ENCODE measurements around the gene FALEC. TPM values are rescaled to one million over a fixed set of nuclear protein-coding genes. Genes with fewer than 3 reads are reported as not detected.

FALEC gene
- total RNA-seq, 1 experiment from 2014 or later = not detected

GRCh38 chr1:150511985-150512660 lies 3.4 kb upstream of the FALEC start:
- no peak for DNase-seq (ENCODE audit: low spot score)

DNA sequence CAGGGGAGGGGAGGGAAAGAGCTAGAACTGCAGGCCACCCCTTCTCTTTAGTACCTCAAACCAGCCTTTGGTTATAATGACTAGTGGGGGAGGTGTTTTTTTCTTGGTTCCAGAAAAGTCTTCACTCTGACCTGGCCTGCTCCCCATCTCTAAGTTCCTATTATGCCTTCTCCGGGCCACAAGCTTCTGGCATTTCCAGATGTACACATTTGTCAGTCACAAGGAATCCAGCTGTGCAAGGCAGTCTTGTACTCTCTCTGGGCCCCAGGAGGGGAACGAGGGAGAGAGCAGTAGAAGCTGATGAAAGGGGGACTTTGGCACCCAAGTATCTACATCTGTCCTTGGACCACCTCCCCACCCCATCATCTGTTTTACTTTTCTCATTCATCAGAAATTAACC lies 2.7 kb upstream of the FALEC start:
- no peak for DNase-seq (ENCODE audit: low spot score)

DNA sequence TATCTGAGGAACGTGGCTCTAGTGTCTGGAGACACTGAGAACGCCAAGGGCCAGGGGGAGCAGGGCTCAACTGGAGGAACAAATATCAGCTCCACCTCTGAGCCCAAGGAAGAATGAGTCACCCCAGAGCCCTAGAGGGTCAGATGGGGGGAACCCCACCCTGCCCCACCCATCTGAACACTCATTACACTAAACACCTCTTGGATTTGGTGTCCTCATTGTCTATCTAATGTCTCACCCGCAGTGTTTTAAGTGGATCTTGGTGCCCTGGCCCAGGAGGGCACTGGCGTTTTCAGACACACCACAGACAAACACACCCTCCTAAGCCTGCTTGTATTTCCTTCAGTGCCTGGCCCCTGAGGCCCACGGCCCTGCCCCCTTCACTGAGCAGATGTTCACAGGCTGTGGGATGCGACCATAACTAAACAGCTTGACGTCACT lies 2.2 kb upstream of the FALEC start:
- no peak for DNase-seq (ENCODE audit: low spot score)

- DNase-seq (ENCODE audit: low spot score) = no peak
Measured at GRCh38 chr1:150514260-150514659, 1.3 kb upstream of the FALEC start.

- DNase-seq (ENCODE audit: low spot score) = no peak
Measured at GRCh38 chr1:150514913-150515327, 632 bp upstream of the FALEC start.

DNA sequence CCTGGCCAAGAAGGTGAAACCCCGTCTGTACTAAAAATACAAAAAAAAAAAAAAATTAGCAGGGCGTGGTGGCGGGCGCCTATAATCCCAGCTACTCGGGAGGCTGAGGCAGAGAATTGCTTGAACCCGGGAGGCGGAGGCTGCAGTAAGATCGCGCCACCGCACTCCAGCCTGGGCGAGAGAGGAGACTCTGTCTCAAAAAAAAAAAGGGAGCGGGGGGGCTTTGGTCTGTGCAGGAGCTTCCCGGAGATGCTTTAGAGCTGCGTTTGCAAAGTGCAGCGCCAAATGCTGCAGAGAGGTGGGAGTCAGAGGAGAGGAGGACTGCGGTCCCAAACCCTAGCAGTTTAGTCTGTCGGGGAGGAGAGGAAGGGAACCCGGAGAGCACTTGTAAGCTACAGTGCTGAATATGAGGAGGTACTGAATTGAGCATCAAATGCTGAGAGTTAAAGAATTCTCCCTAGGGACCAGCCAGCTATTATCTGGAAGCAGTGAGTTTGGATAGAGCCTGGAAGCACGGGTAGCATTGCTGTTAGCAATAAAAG lies 569 bp downstream of the FALEC start:
- no peak for DNase-seq (ENCODE audit: low spot score)

DNA sequence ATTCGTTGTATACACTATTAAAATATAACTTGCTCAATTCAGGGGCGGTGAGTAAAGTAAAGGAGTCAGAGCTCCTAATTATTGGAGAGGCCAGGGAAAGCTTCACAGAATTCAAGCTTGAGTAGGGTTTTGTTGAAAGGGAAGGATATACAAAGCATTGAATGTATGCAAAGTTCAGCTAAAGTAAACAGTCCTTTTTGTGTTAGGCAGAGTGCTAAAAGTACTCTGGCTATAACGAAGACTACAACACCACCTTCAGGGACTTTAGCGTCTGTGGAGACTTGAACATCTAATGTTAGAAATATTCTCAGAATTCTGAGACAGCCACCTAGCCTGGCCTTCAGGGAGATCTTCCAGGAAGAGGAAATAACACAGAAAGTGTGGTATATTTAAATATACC lies 1.1 kb downstream of the FALEC start:
- DNase-seq (ENCODE audit: low spot score) = no peak

DNA sequence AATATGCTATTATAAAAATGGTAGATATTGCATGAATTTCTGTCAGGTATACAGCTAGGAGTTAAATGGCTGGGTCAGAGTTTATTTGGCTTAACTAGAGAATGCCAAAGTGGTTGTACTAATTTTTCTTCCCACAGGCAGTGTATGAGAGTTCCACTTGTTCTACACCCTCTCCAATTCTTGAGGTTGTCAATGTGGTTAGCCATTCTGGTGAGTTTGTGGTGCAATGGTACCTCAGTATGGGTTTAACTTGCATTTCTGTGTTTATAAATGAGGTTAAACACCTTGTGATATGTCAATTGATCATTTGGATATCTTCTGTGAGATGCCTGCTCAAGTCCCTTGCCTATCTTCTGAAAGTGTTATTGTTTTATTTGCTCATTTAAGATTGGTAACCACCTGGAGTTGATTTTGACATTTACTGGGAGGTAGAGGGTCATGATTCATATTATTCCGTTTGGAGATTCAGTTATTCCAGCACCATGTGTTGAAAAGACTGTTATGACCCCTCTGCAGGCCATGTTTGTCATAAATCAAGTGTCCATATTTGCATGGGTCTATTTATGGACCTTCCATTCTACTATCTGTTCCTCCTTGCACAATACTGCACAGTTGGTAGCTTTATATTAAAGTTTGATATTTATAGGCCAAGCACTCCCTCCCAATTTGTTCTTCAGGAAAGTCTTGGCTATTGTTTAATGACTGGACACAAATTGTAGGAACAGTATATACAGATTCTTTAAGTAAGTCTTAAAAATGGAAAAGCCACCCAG lies 5.8 kb downstream of the FALEC start:
- DNase-seq (ENCODE audit: low spot score) = no peak

DNA sequence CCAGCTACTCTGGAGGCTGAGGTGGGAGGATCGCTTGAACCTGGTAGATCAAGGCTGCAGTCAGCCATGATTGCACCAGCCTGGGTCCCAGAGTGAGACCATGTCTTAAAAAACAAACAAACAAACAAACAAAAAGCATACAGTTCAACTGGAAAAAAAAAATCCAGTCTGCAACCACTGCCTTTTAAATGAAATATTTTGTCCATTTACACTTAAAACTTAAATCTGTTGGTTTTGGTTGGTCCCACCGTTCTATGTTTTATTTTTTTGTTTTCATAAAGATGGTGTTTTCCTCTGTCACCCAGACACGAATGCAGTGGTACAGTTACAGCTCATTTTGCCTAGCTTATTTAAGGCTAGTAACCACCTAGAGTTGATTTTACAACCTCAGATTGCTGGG lies 9.8 kb downstream of the FALEC start:
- no peak for DNase-seq (ENCODE audit: low spot score)

GRCh38 chr1:150528196-150528595 lies 12.6 kb downstream of the FALEC start:
- DNase-seq (ENCODE audit: low spot score) = peak; percentile 1

DNA sequence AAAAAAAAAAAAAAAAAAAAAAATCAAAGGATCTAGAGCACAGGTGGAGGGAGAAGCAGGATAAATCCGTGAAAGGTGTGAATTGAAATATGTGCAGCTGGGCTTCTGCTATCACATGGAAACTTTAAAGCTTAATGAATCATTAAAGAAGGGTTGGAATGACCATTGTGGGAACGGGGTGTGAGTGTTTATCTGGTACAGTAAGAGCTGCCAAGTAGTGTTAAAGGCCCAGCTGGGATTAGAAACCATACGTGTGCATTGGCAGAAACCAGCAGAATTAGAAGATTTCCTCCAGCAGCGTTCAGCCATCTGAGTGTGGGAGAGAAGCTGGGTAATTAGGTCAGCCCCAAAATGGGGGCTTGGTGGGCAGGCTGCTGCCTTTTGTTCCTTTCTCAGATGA lies 13.5 kb downstream of the FALEC start:
- DNase-seq (ENCODE audit: low spot score) = no peak

GRCh38 chr1:150530491-150531159 lies 15.1 kb downstream of the FALEC start:
- no peak for DNase-seq (ENCODE audit: low spot score)

DNA sequence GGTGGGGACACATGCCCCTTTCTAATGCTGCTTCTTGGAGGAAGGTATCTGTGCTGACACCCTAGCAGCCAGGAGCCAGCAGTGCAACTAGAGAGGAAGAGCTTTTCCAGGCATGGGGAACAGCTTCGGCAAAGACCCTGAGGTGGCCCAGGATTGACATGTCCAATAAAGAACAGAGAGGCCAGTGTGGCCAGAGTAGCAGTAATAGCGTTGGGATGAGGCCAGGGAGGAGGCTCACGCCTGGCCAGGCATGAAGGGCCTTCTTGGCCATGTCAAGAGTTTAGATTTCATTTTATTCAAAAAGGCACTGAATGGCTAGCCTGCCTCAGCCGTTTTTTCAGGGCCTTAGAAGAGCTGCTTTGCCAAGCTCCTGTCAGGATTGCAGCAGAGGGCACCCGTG lies 17.3 kb downstream of the FALEC start:
- DNase-seq (ENCODE audit: low spot score) = no peak

GRCh38 chr1:150534002-150534401 lies 18.4 kb downstream of the FALEC start:
- DNase-seq (ENCODE audit: low spot score) = peak; percentile 1

- DNase-seq (ENCODE audit: low spot score) = no peak
Measured at GRCh38 chr1:150535511-150536287, 20.1 kb downstream of the FALEC start.

GRCh38 chr1:150536836-150537731 lies 21.5 kb downstream of the FALEC start:
- DNase-seq (ENCODE audit: low spot score) = no peak

DNA sequence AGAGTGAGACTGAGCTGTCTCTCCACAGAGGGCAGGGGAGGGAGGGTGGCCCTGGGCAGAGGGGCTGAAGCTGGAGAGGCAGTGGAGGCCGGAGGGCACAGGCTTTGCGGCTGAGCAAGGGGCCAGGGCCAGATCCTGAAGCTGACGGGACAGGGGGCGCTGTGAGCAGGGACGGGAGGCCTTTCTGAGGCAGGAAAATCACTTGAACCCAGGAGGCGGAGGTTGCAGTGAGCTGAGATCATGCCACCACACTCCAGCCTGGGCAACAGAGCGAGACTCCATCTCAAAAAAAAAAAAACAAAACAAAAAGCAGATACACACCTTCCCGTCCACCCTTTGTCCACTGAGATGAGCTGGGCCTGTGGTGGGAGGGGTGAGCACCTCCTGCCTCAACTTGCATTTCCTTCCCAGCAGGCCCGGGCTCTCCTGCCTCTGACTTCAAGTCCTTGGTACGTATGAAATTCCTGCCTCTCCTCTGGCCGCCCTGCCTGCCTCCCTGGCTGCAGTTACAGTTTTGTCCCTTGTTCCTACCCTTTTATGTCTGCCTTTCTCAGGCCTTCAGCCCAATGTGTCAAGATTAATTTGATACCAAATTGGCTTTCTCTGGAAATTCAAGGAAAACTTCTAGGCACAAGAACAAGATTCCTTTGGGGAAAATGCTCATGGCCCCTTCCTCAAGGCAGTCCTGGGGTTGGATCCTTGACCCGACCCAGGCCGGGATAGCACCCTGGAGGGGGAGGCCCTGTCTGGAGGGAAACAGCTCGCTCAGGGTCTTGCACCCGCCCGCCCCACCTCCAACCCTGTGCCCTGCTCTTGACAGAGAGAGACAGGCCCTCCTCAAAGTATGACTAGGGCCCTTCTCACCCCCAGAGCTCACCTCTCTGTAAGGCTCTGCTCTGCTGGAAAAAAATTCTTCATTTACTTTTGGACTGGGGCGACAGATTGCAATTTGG lies 22.5 kb downstream of the FALEC start:
- no peak for DNase-seq (ENCODE audit: low spot score)

- DNase-seq (ENCODE audit: low spot score) = no peak
Measured at GRCh38 chr1:150543500-150544143, 28.1 kb downstream of the FALEC start.

DNA sequence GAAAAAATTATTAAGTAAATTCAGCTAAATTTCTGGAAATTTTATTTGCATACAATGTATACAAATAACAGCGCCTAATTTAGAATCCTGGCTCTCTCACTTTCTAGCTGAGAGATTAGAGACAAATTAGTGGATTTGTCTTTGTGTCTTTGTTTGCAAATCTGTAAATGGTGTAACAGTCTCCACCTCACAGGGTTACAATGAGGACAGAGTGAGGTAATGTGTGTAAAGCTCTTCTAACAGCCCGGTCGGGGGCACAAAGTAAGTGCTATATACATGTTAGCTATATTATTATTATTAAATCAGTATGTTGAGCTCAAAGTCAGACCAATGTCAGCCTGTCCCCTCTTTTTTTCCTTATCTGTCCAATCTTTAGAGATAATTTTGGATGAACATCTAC lies 28.7 kb downstream of the FALEC start:
- DNase-seq (ENCODE audit: low spot score) = no peak
